IMR-90 (cell line): Measurements from ENCODE around the gene LDLRAD4. TPM values are rescaled to one million over a fixed set of nuclear protein-coding genes. Genes with fewer than 3 reads are reported as not detected.

Experiments used
- ATAC-seq: fragments of 200-7000 bp; cut with Tn5 transposase; 2 replicates; pipeline ENCODE4 v1.9.1; 2020; ENCODE audit warnings: low read depth, mild to moderate bottlenecking, moderate library complexity
- BruUV-seq: library from RNA; stranded (reverse); fragments of 400-500 nt; replicated peaks from 2 replicates; lab custom pipeline; 2021; lab: Mats Ljungman, UMichigan
- CTCF ChIA-PET: fragments of 300-600 bp; formaldehyde crosslinking; extraction: SDS; loops from one replicate; lab custom pipeline; 2021; ENCODE audit warnings: antibody characterized with exemption; lab: Yijun Ruan, JAX
- POLR2A ChIA-PET: fragments of 300-600 bp; sonication (Branson Sonifier 250); formaldehyde crosslinking; loops from one replicate; lab custom pipeline; 2022; ENCODE audit warnings: antibody characterized with exemption; ENCODE audit not compliant: unreplicated experiment; lab: Charles Lee
- DNase-seq: peaks from one replicate; pipeline ENCODE4 v3.0.0; 2013
- H2AFZ ChIP-seq: replicated peaks from 2 replicates; pipeline ENCODE3; 2013; ENCODE audit warnings: low read length, mild to moderate bottlenecking; ENCODE audit not compliant: poor library complexity
- H2AK5ac ChIP-seq: 2 replicates; pipeline ENCODE4 v1.6.1; 2013; ENCODE audit warnings: low read depth, low read length, inconsistent platforms
- H2AK9ac ChIP-seq: replicated peaks from 2 replicates; pipeline ENCODE3; 2013; ENCODE audit warnings: mild to moderate bottlenecking, low read depth, low read length, moderate library complexity; ENCODE audit not compliant: poor library complexity
- H2BK120ac ChIP-seq: 2 replicates; pipeline ENCODE4 v1.6.1; 2013; ENCODE audit warnings: low read depth, low read length, inconsistent platforms
- H2BK15ac ChIP-seq: 3 replicates; pipeline ENCODE4 v1.6.1; 2013; ENCODE audit warnings: low read depth, low read length, inconsistent platforms
- H2BK20ac ChIP-seq: 2 replicates; pipeline ENCODE4 v1.6.1; 2013; ENCODE audit warnings: low read depth, mild to moderate bottlenecking, inconsistent platforms, low read length, moderate library complexity
- H2BK5ac ChIP-seq: 2 replicates; pipeline ENCODE4 v1.6.1; 2013; ENCODE audit warnings: mild to moderate bottlenecking, low read depth, low read length, inconsistent platforms; ENCODE audit not compliant: poor library complexity, severe bottlenecking
- H3K14ac ChIP-seq: replicated peaks from 2 replicates; pipeline ENCODE4 v1.6.1; 2013; ENCODE audit warnings: low read depth, low read length, inconsistent platforms
- H3K18ac ChIP-seq: 2 replicates; pipeline ENCODE4 v1.6.1; 2013; ENCODE audit warnings: low read depth, low read length, control low read depth
- H3K23ac ChIP-seq: 2 replicates; pipeline ENCODE4 v1.6.1; 2013; ENCODE audit warnings: low read depth, low read length, inconsistent platforms
- H3K27ac ChIP-seq: 2 replicates; pipeline ENCODE4 v1.5.1; 2013; ENCODE audit warnings: mild to moderate bottlenecking, control low read depth, low read length; ENCODE audit not compliant: insufficient read depth
- H3K27me3 ChIP-seq: 2 replicates; pipeline ENCODE4 v1.6.1; 2013; ENCODE audit warnings: low read length; ENCODE audit not compliant: control insufficient read depth, insufficient read depth
- H3K36me3 ChIP-seq: 2 replicates; pipeline ENCODE4 v1.6.1; 2013; ENCODE audit warnings: low read length, mixed read lengths; ENCODE audit not compliant: control insufficient read depth, insufficient read depth
- H3K4ac ChIP-seq: 2 replicates; pipeline ENCODE4 v1.6.1; 2013; ENCODE audit warnings: low read depth, low read length, inconsistent platforms
- H3K4me1 ChIP-seq: 2 replicates; pipeline ENCODE4 v1.6.1; 2013; ENCODE audit warnings: low read length, mixed read lengths; ENCODE audit not compliant: control insufficient read depth, insufficient read depth
- H3K4me2 ChIP-seq: 2 replicates; pipeline ENCODE4 v1.6.1; 2013; ENCODE audit warnings: low read depth, mild to moderate bottlenecking, control low read depth, low read length, moderate library complexity
- H3K4me3 ChIP-seq: 2 replicates; pipeline ENCODE4 v1.5.1; 2013; ENCODE audit warnings: low read depth, mild to moderate bottlenecking, control low read depth, low read length, moderate library complexity; ENCODE audit not compliant: insufficient read depth
- H3K56ac ChIP-seq: 2 replicates; pipeline ENCODE4 v1.6.1; 2013; ENCODE audit warnings: low read length, inconsistent platforms; ENCODE audit not compliant: insufficient read depth; ENCODE audit errors: extremely low read depth
- H3K79me1 ChIP-seq, 2 experiments: 2 replicates each; pipeline ENCODE4 v1.6.1; 2013; ENCODE audit warnings: low read length in 2 of 2, inconsistent platforms in 1 of 2, low read depth in 1 of 2
- H3K9ac ChIP-seq: 2 replicates; pipeline ENCODE4 v1.6.1; 2013; ENCODE audit warnings: low read depth, low read length, control low read depth
- H3K9me1 ChIP-seq: 2 replicates; pipeline ENCODE4 v1.6.1; 2013; ENCODE audit warnings: low read length, inconsistent platforms; ENCODE audit not compliant: insufficient read depth
- H3K9me3 ChIP-seq: 2 replicates; pipeline ENCODE4 v1.6.1; 2013; ENCODE audit warnings: low read length; ENCODE audit not compliant: control insufficient read depth, insufficient read depth
- H4K20me1 ChIP-seq: 2 replicates; pipeline ENCODE4 v1.6.1; 2013; ENCODE audit warnings: low read length, inconsistent platforms; ENCODE audit not compliant: insufficient read depth
- H4K5ac ChIP-seq: 2 replicates; pipeline ENCODE4 v1.6.1; 2013; ENCODE audit warnings: mild to moderate bottlenecking, low read depth, low read length, control low read depth
- H4K8ac ChIP-seq, 2 experiments: 2 replicates each; pipeline ENCODE4 v1.6.1; 2013; ENCODE audit warnings: low read depth in 2 of 2, low read length in 2 of 2, control low read depth in 1 of 2, inconsistent platforms in 1 of 2
- H4K91ac ChIP-seq: 2 replicates; pipeline ENCODE4 v1.6.1; 2013; ENCODE audit warnings: low read depth, low read length, inconsistent platforms; ENCODE audit not compliant: insufficient read depth
- MAZ ChIP-seq: IDR thresholded peaks from 2 replicates; pipeline ENCODE4 v1.6.1; 2012; ENCODE audit warnings: low read depth, mild to moderate bottlenecking, low read length, improper control_type of control experiment, moderate library complexity, borderline replicate concordance
- WGBS, 2 experiments: methylation state at CpG; one replicate each; pipeline versions ENCODE4 v1.1.5 to v1.1.7; 2013; ENCODE audit warnings: missing lambda C conversion rate in 2 of 2; ENCODE audit not compliant: insufficient read length in 1 of 2; ENCODE audit errors: extremely low coverage in 2 of 2; 5-methylcytosine and 5-hydroxymethylcytosine counted together
- dilution Hi-C: fragments of 300-500 bp; cut with HindIII; formaldehyde crosslinking; loops from one replicate; pipeline ENCODE4 v1.14.3; 2018; ENCODE audit warnings: low sequenced_read_pairs; ENCODE audit not compliant: unreplicated experiment
- in situ Hi-C: fragments of 300-500 bp; cut with MboI; formaldehyde crosslinking; loops from 3 replicates; pipeline ENCODE4 v1.14.3; 2019; ENCODE audit warnings: low sequenced_read_pairs, inconsistent platforms, mixed read lengths
- intact Hi-C: fragments of 100-400 bp; cut with micrococcal nuclease; formaldehyde crosslinking; loops from 2 replicates; pipeline ENCODE4 v1.10.0; 2022
- polyA plus RNA-seq, 3 experiments: library from polyadenylated mRNA; depleted of rRNA; stranded (reverse); fragments of >200 nt; gene quantifications; 2 replicates each; pipeline ENCODE4 v1.2.3, GENCODE V29; 2012; ENCODE audit warnings: low replicate concordance in 1 of 3
- total RNA-seq: library from RNA; depleted of rRNA; stranded (reverse); fragments of >200 nt; gene quantifications from 2 replicates; pipeline ENCODE4 v1.2.3, GENCODE V29; 2012

Gene LDLRAD4
- total and polyA plus RNA-seq, 2 of the 4 experiments (the other 2 are of a cell fraction), result not detected

DNA sequence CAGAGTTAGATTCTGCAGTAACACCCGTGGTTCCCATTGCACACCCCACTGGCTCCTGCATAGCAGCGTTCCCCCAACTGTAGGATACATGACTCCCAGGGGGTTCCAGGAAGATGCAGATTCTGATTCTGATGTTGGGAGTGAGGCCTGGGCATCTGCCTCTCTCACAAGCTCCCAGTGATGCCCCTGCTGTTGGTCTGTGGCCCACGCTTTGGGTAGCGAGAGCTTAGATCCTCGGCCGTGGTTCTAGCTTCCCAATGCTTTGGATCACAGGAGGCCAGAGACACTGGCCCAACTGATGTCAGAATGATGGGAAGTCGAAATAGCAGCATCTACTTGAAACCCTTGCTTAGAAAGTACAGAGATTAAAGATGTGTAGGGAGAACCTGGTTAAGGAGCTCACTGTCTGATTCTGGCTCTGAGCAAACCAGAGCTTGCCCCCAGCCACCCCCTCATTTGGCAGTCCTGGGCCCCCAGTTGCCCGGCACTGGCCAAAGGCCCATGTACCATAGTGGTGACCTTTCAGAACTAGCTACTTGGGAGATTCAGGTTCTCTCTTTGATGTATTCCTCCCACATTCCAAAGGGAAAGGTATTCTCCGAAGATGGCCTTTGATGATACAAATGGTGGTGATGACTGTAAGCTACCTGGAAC is 310.3 kb downstream of the LDLRAD4 start:
- WGBS, 2 experiments, result 85% methylated on average over 4 of the region's 9 CpGs; no CpG with 5 or more reads in 1 of the 2 experiments
- in situ Hi-C loops, result no loop called here

More for the DNA sequence above, 310.3 kb downstream of the LDLRAD4 start:
- Histone ChIP-seq H3K36me3 (no peaks in the 10 kb centered on the region), H2AFZ (no peak overlapping the region), H4K20me1 (no peaks in the 10 kb centered on the region), H3K9me1 (no peaks in the 10 kb centered on the region), H2BK15ac (no peak overlapping the region), H3K27me3 (peaks cover 3% of the 10 kb centered on the region; the same call in 1 of the 2 replicates), H3K27ac (no peak overlapping the region), H3K4me2 (no peak overlapping the region), H3K23ac (no peak overlapping the region), H2AK9ac (no peak overlapping the region), H3K9ac (no peak overlapping the region), H3K4me1 (no peaks in the 10 kb centered on the region), H3K4ac (no peak overlapping the region), H3K4me3 (no peak overlapping the region), H4K91ac (no peak overlapping the region), H3K18ac (no peak overlapping the region), H3K79me1 (no peaks in the 10 kb centered on the region), H3K14ac (no peak overlapping the region), H4K8ac (no peak overlapping the region), H2BK5ac (no peak overlapping the region), H2AK5ac (no peak overlapping the region), H2BK120ac (no peak overlapping the region), H2BK20ac (no peak overlapping the region), H4K5ac (no peak overlapping the region), H3K9me3 (no peaks in the 10 kb centered on the region), H3K56ac (no peak overlapping the region)
- no peak for ATAC-seq
- intact Hi-C loops, result no loop called here
- ChIA-PET CTCF (interaction anchor here (0.6 kb wide), 1 partner anchor 9 kb away, joined by 5 read pairs; no protein-coding TSS in a partner anchor), POLR2A (no interaction called here)
- DNase-seq, result no peak
- BruUV-seq, result no TSS peak
- dilution Hi-C loops, result no loop called here
- TF ChIP-seq MAZ, result no peak
